GM12872 (cell line): ENCODE data around the gene THSD7A.

Experiments
- TF ChIP-seq, protein P1 (sequence below): IDR thresholded peaks from 3 replicates; pipeline ENCODE4 v1.5.1; 2011; ENCODE audit warnings: low read depth, mild to moderate bottlenecking, low read length, moderate library complexity; ENCODE audit not compliant: insufficient read depth

The THSD7A gene

DNA sequence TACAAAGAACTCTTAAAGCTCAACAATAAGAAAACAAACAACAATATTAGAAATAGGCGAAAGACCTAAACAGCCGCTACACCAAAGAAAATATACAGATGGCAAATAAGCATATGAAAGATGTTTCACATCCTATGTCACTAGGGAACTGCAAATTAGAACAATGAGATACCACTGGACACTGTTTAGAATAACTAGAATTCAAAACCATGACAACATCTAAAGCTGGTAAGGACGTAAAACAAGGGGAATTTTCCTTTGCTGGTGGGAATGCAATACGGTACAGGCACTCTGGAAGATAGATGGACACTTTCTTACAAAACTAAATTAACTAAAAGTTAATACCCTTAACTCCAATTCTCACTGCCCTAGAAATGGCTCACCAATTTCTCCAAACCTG lies 44.5 kb downstream of the THSD7A start:
- TF ChIP-seq, protein P1, sequence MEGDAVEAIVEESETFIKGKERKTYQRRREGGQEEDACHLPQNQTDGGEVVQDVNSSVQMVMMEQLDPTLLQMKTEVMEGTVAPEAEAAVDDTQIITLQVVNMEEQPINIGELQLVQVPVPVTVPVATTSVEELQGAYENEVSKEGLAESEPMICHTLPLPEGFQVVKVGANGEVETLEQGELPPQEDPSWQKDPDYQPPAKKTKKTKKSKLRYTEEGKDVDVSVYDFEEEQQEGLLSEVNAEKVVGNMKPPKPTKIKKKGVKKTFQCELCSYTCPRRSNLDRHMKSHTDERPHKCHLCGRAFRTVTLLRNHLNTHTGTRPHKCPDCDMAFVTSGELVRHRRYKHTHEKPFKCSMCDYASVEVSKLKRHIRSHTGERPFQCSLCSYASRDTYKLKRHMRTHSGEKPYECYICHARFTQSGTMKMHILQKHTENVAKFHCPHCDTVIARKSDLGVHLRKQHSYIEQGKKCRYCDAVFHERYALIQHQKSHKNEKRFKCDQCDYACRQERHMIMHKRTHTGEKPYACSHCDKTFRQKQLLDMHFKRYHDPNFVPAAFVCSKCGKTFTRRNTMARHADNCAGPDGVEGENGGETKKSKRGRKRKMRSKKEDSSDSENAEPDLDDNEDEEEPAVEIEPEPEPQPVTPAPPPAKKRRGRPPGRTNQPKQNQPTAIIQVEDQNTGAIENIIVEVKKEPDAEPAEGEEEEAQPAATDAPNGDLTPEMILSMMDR, result no peak

DNA sequence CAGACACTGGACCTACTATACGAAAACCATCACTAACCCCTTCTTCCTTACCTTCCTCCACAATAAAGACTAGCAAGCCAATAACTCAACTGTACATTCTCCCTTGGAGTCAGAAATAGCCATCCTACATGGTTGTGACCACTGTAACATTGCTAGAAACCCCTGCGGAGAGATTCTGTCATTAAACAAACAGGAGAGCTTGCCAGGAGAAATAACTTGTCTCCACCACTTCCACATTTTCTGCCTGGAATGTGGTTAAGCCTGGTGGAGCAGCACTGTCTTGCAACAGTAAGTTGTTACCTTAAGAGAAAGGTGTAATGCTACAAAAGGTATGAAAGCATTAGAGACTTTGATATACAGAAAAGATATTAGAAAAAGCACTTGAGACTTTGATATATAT lies 45.8 kb downstream of the THSD7A start:
- TF ChIP-seq, protein P1, result no peak

DNA sequence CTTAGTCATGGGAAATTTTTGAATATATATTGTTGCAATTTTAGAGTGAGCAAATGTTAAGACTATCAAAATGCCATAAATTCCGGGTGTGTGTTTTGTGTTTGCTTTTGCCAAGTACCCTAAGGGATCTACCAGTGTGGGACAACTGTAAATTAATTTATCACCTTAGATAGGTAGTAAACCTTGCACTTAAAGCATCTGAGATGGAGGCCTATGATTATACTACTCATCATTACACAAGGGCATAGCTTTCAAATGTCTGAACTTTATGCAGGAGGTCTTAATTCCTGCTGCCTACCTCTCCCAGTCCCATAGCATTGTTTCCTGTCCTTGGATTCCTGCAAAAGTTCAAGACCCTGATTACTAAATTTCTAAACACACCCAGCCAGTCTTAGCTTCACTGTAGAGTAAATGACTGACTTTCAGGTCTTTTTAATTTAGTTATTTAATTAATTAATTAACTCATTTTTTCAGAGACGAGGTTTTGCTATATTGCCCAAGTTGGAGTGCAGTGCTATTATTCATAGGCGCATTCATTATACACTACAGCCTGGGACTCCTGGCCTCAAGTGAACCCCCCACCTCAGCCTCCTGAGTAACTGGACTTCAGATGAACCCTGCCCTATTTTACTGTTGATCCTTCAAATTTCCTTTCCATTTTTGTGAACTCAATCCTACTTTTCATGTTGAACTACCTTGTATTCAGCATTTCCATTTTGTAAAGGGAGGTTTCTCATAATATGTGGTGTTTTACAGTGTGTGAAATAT lies 47.0 kb downstream of the THSD7A start:
- TF ChIP-seq, protein P1, result no peak

DNA sequence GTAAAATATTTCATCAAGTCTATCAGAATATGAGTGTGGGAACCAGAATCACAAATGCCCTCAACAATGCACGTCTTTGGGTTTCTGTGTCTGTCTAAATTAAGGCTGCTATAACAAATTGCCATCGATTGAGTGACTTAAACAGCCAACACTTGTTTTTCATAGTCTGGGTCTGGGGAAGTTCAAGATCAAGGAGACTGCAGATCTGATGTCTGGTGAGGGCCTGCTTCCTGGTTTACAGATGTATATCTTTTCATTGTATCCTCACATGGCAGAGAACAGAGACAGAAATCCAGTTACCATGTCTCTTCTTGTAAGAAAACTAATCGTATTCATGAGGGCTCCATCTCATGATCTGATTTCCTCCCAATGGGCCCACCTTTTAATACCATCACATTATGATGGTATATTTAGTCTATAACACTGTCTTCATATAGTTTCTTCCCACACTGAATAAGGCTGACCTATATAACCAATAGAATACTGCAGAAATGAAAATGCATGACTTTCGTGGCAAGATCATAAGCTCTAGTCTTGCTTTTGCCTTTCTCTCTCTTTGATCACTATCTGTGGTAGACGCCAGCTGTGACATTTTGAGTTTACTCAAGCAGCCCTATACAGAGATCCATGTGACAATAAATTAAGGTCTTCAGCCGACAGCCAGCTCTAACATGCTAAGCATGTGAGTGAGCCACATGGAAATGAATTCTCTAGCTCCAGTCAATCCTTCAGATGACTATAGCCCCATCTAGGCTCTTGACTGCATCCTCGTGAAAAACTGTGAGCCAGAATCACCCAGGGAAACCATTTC lies 51.9 kb downstream of the THSD7A start:
- TF ChIP-seq, protein P1, result no peak

DNA sequence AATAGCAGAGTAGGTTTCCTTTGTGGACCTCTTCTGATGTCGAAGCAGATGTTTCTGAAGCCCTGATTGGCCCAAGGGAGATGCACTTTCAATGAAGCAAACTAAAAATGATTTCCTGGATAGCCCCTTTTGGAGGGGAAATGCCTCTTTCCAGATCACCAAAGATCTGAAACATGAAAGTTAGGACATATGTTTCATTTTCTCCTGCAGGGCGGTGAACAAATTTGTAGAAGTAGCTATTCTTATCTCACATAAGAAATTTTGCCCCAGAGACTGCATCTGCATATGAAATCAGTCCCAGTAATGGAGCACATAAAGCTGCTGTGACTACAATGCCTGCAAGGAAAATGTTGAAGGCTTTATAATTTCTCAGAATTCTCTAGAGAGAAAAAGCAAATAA lies 56.0 kb downstream of the THSD7A start:
- TF ChIP-seq, protein P1, result no peak

DNA sequence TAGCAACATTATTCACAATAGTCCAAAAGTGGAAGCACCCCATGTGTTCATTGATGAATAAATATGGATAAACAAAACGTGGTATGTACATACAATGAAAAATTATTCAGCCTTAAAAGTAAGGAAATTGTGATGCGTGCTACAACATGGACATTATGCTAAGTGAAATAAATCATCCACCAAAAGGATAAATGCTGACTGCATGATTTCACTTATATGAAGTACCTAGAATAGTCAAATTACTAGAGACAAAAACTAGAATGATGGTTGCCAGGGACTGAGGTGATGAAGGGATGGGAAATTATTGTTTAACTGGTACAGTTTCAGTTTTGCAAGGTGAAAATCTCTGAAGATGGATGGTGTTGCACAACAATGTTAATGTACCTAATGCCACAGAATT lies 56.6 kb downstream of the THSD7A start:
- TF ChIP-seq, protein P1, result no peak

DNA sequence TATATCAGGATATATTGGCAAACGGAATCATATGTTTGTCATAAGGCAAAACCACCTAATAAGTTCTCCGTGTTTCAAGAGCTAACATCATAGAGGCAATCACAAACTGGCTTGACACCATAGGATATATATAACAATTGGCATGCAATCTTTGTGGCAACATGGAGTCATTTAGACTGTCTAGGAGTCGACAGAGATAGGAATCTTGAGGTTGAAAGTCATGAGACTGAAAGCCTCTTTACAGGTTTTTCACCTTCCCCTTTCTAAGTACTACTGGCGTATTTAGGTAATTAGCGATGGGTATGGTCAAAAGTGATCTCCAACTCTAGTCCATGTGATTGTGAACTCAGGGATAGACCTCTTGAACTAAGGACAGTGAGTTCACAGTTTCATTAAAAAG lies 63.7 kb downstream of the THSD7A start:
- TF ChIP-seq, protein P1, result no peak
